ENCODE results near the gene STRN3. TPM values are rescaled to one million over a fixed set of nuclear protein-coding genes. Genes with fewer than 3 reads are reported as not detected.

Gene STRN3
- total and polyA plus RNA-seq, 10 of the 15 experiments (the other 5 are each of a cell fraction or from before 2014, with no cell fraction given) = 7.8 to 27.9 (median 14.1) TPM

GRCh38 chr14:30849983-30850382, 176.2 kb downstream of the STRN3 start (continued):
- TF ChIP-seq REST (IDR thresholded peaks at IDR 0.05; ENCODE audit: low read depth, low read length) = no peak
- TF ChIP-seq SPI1 (IDR thresholded peaks at IDR 0.05; ENCODE audit: borderline replicate concordance, insufficient read depth, low read depth, low read length) = no peak
- TF ChIP-seq MTA2 (IDR thresholded peaks at IDR 0.05; ENCODE audit: low read depth) = no peak
- no peak for TF ChIP-seq ZBTB40 (IDR thresholded peaks at IDR 0.05; ENCODE audit: borderline replicate concordance)
- TF ChIP-seq ASH2L (IDR thresholded peaks at IDR 0.05; ENCODE audit: borderline replicate concordance, low read depth) = no peak
